H9 (cell line): Measurements from ENCODE around the gene HDGFL3. TPM values are rescaled to one million over a fixed set of nuclear protein-coding genes. Genes with fewer than 3 reads are reported as not detected.

Source experiments
- DNase-seq: peaks from one replicate; pipeline ENCODE4 v3.0.0-alpha.2; 2017
- H2AFZ ChIP-seq: one replicate; pipeline ENCODE4 v1.6.1; 2013; ENCODE audit warnings: mild to moderate bottlenecking, low read length, control low read depth, moderate library complexity
- H2AK5ac ChIP-seq: 2 replicates; pipeline ENCODE4 v1.6.1; 2013; ENCODE audit warnings: low read length, control low read depth, mixed read lengths; ENCODE audit not compliant: insufficient read length
- H2BK120ac ChIP-seq: one replicate; pipeline ENCODE4 v1.6.1; 2013; ENCODE audit warnings: low read depth, mild to moderate bottlenecking, low read length, control low read depth, inconsistent platforms; ENCODE audit not compliant: poor library complexity, severe bottlenecking
- H2BK12ac ChIP-seq: 2 replicates; pipeline ENCODE4 v1.6.1; 2013; ENCODE audit warnings: low read length, control low read depth, mixed read lengths, low read depth; ENCODE audit not compliant: insufficient read length
- H2BK15ac ChIP-seq: 2 replicates; pipeline ENCODE4 v1.6.1; 2013; ENCODE audit warnings: low read depth, low read length, control low read depth
- H2BK20ac ChIP-seq: one replicate; pipeline ENCODE4 v1.6.1; 2013; ENCODE audit warnings: low read depth, mild to moderate bottlenecking, low read length, control low read depth, inconsistent platforms; ENCODE audit not compliant: poor library complexity, severe bottlenecking
- H2BK5ac ChIP-seq: 2 replicates; pipeline ENCODE4 v1.6.1; 2013; ENCODE audit warnings: low read length, control low read depth, mixed read lengths; ENCODE audit not compliant: insufficient read length
- H3K14ac ChIP-seq: 2 replicates; pipeline ENCODE4 v1.6.1; 2013; ENCODE audit warnings: low read length, control low read depth; ENCODE audit not compliant: insufficient read depth
- H3K18ac ChIP-seq: 2 replicates; pipeline ENCODE4 v1.6.1; 2013; ENCODE audit warnings: low read depth, mild to moderate bottlenecking, mixed read lengths, low read length, control low read depth; ENCODE audit not compliant: insufficient read length
- H3K23ac ChIP-seq: 2 replicates; pipeline ENCODE4 v1.6.1; 2013; ENCODE audit warnings: low read length, control low read depth, mixed read lengths, low read depth; ENCODE audit not compliant: insufficient read length
- H3K23me2 ChIP-seq: 2 replicates; pipeline ENCODE4 v1.6.1; 2013; ENCODE audit warnings: low read depth, mild to moderate bottlenecking, mixed read lengths, low read length, control low read depth; ENCODE audit not compliant: insufficient read length, poor library complexity, severe bottlenecking
- H3K27ac ChIP-seq: 2 replicates; pipeline ENCODE4 v1.5.1; 2013; ENCODE audit warnings: low read length, control low read depth, mixed read lengths, low read depth; ENCODE audit not compliant: insufficient read length
- H3K27me3 ChIP-seq: 2 replicates; pipeline ENCODE4 v1.6.1; 2013; ENCODE audit warnings: low read length, control low read depth, inconsistent platforms; ENCODE audit not compliant: insufficient read depth
- H3K4ac ChIP-seq: 2 replicates; pipeline ENCODE4 v1.6.1; 2013; ENCODE audit warnings: low read depth, mild to moderate bottlenecking, control low read depth, inconsistent platforms, low read length, moderate library complexity
- H3K4me1 ChIP-seq: 2 replicates; pipeline ENCODE4 v1.6.1; 2013; ENCODE audit warnings: low read length, control low read depth, inconsistent platforms; ENCODE audit not compliant: insufficient read depth
- H3K4me2 ChIP-seq: 2 replicates; pipeline ENCODE4 v1.6.1; 2013; ENCODE audit warnings: low read length, control low read depth, mixed read lengths; ENCODE audit not compliant: insufficient read length, insufficient read depth
- H3K56ac ChIP-seq: 2 replicates; pipeline ENCODE4 v1.6.1; 2013; ENCODE audit warnings: low read depth, mild to moderate bottlenecking, mixed read lengths, low read length, control low read depth; ENCODE audit not compliant: insufficient read length
- H3K79me1 ChIP-seq: 2 replicates; pipeline ENCODE4 v1.6.1; 2013; ENCODE audit warnings: low read depth, mild to moderate bottlenecking, moderate library complexity, low read length, control low read depth, inconsistent platforms; ENCODE audit not compliant: insufficient read depth, poor library complexity, severe bottlenecking
- H3K79me2 ChIP-seq: 2 replicates; pipeline ENCODE4 v1.6.1; 2013; ENCODE audit warnings: low read length, control low read depth, inconsistent platforms; ENCODE audit not compliant: insufficient read depth
- H3K9ac ChIP-seq: 2 replicates; pipeline ENCODE4 v1.6.1; 2013; ENCODE audit warnings: low read length, control low read depth, mixed read lengths; ENCODE audit not compliant: insufficient read length; ENCODE audit errors: extremely low read depth
- H3K9me3 ChIP-seq: one replicate; pipeline ENCODE4 v1.6.1; 2013; ENCODE audit warnings: low read depth, low read length, inconsistent platforms; ENCODE audit not compliant: control insufficient read depth
- H3T11ph ChIP-seq: one replicate; pipeline ENCODE4 v1.6.1; 2013; ENCODE audit warnings: mild to moderate bottlenecking, low read length, control low read depth, inconsistent platforms
- H4K20me1 ChIP-seq: one replicate; pipeline ENCODE4 v1.6.1; 2013; ENCODE audit not compliant: control insufficient read depth, insufficient read length, insufficient read depth
- H4K5ac ChIP-seq: 2 replicates; pipeline ENCODE4 v1.6.1; 2013; ENCODE audit warnings: low read depth, mild to moderate bottlenecking, mixed read lengths, low read length, control low read depth; ENCODE audit not compliant: insufficient read length
- H4K8ac ChIP-seq: replicated peaks from 2 replicates; pipeline ENCODE4 v1.6.1; 2013; ENCODE audit warnings: low read length, control low read depth, mixed read lengths, low read depth; ENCODE audit not compliant: insufficient read length
- H4K91ac ChIP-seq: 2 replicates; pipeline ENCODE4 v1.6.1; 2013; ENCODE audit warnings: low read depth, mild to moderate bottlenecking, moderate library complexity, mixed read lengths, low read length, control low read depth; ENCODE audit not compliant: insufficient read length
- H3K27ac Mint-ChIP-seq, 3 experiments: 2 replicates in 2 of 3; 3 replicates in 1 of 3; pipeline ENCODE4 v1.8.0; 2020 to 2021; ENCODE audit warnings: mixed read lengths in 3 of 3, mild to moderate bottlenecking in 1 of 3, moderate library complexity in 1 of 3
- H3K27me3 Mint-ChIP-seq: 2 replicates; pipeline ENCODE4 v1.8.0; 2021; ENCODE audit warnings: low read depth, mild to moderate bottlenecking, moderate library complexity, mixed read lengths
- H3K36me3 Mint-ChIP-seq, 3 experiments: 2 replicates in 2 of 3; 3 replicates in 1 of 3; pipeline ENCODE4 v1.8.0; 2020 to 2021; ENCODE audit warnings: low read depth in 3 of 3, mixed read lengths in 3 of 3; ENCODE audit not compliant: insufficient read depth in 1 of 3
- H3K4me1 Mint-ChIP-seq, 2 experiments: 2 replicates each; pipeline ENCODE4 v1.8.0; 2020; ENCODE audit warnings: mixed read lengths in 2 of 2
- H3K4me3 Mint-ChIP-seq, 2 experiments: 2 replicates in 1 of 2; 3 replicates in 1 of 2; pipeline ENCODE4 v1.8.0; 2020 to 2021; ENCODE audit warnings: mild to moderate bottlenecking in 2 of 2, mixed read lengths in 2 of 2, moderate library complexity in 1 of 2
- H3K9me3 Mint-ChIP-seq, 2 experiments: 2 replicates in 1 of 2; 3 replicates in 1 of 2; pipeline ENCODE4 v1.8.0; 2020; ENCODE audit warnings: mild to moderate bottlenecking in 2 of 2, mixed read lengths in 2 of 2, moderate library complexity in 1 of 2
- WGBS: extraction: QIAGEN DNeasy Blood & Tissue Kit; methylation state at CpG from one replicate; pipeline ENCODE4 v1.1.7; 2013; ENCODE audit warnings: missing lambda C conversion rate, low lambda C conversion rate, mixed read lengths; ENCODE audit not compliant: insufficient read length; ENCODE audit errors: extremely low coverage; 5-methylcytosine and 5-hydroxymethylcytosine counted together
- total RNA-seq: library from RNA; stranded (reverse); gene quantifications from 2 replicates; pipeline ENCODE4 v1.2.1, GENCODE V29; 2021
- TF ChIP-seq, protein P1 (sequence below): fragments of 200-600 bp; sonication (generic); conservative IDR thresholded peaks from 3 replicates; pipeline ENCODE4 v1.8.0; 2021; ENCODE audit warnings: antibody characterized with exemption, mild to moderate bottlenecking

HDGFL3 gene
- total RNA-seq, 1 experiment from 2014 or later = 120 TPM

DNA sequence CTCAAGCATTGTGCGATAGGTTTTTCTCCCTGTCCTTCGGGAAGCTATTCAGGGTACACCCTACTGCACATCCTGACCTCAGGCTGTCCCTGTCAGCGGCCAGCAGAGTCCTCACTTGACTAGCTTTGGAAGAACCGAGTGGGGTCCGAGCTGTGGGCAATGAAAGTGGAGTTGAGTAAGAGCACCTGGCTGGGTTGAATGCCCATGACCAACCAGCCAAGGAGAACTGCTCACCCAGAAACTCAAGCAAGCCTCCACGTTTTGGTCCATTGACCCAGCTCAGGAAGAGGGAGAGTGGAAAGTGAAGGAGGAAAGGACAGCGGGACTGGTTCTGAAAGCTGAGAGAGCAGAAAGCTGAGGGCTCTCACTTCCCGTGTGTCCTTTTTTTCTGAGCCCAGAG lies 36.0 kb upstream of the HDGFL3 start:
- Histone ChIP-seq H3T11ph (no peak overlapping the region), H3K23me2 (no peaks in the 10 kb centered on the region), H4K5ac (no peak overlapping the region), H3K79me1 (no peaks in the 10 kb centered on the region), H3K9ac (no peak overlapping the region), H3K23ac (no peak overlapping the region), H3K4me1 (no peaks in the 10 kb centered on the region), H2AFZ (no peak overlapping the region), H2BK15ac (no peak overlapping the region), H3K18ac (no peak overlapping the region), H2BK12ac (no peak overlapping the region), H3K27ac (no peak overlapping the region), H3K4ac (no peak overlapping the region), H2AK5ac (no peak overlapping the region), H2BK120ac (no peak overlapping the region), H3K79me2 (no peaks in the 10 kb centered on the region), H3K27me3 (no peaks in the 10 kb centered on the region), H3K9me3 (no peaks in the 10 kb centered on the region), H2BK20ac (no peak overlapping the region), H4K91ac (no peak overlapping the region), H4K20me1 (no peaks in the 10 kb centered on the region), H3K56ac (no peak overlapping the region), H4K8ac (no peak overlapping the region), H3K4me2 (no peak overlapping the region), H3K14ac (no peak overlapping the region), H2BK5ac (no peak overlapping the region)
- TF ChIP-seq, protein P1, sequence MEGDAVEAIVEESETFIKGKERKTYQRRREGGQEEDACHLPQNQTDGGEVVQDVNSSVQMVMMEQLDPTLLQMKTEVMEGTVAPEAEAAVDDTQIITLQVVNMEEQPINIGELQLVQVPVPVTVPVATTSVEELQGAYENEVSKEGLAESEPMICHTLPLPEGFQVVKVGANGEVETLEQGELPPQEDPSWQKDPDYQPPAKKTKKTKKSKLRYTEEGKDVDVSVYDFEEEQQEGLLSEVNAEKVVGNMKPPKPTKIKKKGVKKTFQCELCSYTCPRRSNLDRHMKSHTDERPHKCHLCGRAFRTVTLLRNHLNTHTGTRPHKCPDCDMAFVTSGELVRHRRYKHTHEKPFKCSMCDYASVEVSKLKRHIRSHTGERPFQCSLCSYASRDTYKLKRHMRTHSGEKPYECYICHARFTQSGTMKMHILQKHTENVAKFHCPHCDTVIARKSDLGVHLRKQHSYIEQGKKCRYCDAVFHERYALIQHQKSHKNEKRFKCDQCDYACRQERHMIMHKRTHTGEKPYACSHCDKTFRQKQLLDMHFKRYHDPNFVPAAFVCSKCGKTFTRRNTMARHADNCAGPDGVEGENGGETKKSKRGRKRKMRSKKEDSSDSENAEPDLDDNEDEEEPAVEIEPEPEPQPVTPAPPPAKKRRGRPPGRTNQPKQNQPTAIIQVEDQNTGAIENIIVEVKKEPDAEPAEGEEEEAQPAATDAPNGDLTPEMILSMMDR = no peak
- H3K4me1 Mint-ChIP-seq = peaks cover under 1 to 1% of the 10 kb centered on the region in 2 experiments; a peak in 3 of 4 replicates
- WGBS = no CpG with 5 or more reads among the region's 8 CpGs
- peaks cover 25 to 26% of the 10 kb centered on the region in 2 experiments for H3K9me3 Mint-ChIP-seq
- no peak for DNase-seq
- H3K4me3 Mint-ChIP-seq = no peak overlapping the region
- no peak overlapping the region for H3K27ac Mint-ChIP-seq
- peaks cover under 1 to 4% (median 3%) of the 10 kb centered on the region in 3 experiments; a peak in 2 of 7 replicates for H3K36me3 Mint-ChIP-seq
- peaks cover 31% of the 10 kb centered on the region for H3K27me3 Mint-ChIP-seq
